NB4 (cell line): ENCODE measurements around the gene TNRC18.

Experiments used
- DNase-seq: peaks from one replicate; pipeline ENCODE4 v3.0.0; 2010; ENCODE audit warnings: low read depth
- H3K4me3 ChIP-seq: one replicate; pipeline ENCODE4 v1.5.1; 2011; ENCODE audit warnings: mild to moderate bottlenecking, low read depth, low read length, moderate library complexity
- CTCF ChIP-seq: IDR thresholded peaks from one replicate; pipeline ENCODE4 v1.5.1; 2012; ENCODE audit warnings: low read depth, low read length
- MAX ChIP-seq: IDR thresholded peaks from 2 replicates; pipeline ENCODE4 v1.6.1; 2011; ENCODE audit warnings: low read depth, low read length
- MYC ChIP-seq: IDR thresholded peaks from 2 replicates; pipeline ENCODE4 v1.6.1; 2011; ENCODE audit warnings: low read depth, low read length
- POLR2A ChIP-seq: IDR thresholded peaks from 2 replicates; pipeline ENCODE4 v1.6.1; 2011; ENCODE audit warnings: mild to moderate bottlenecking; ENCODE audit not compliant: insufficient read length; ENCODE audit errors: extremely low read depth

The TNRC18 gene

GRCh38 chr7:5334671-5335070 lies 89.0 kb downstream of the TNRC18 start:
- no peak for DNase-seq
- TF ChIP-seq POLR2A (no peak), MAX (no peak), CTCF (no peak), MYC (no peak)

GRCh38 chr7:5333121-5334045 lies 90.3 kb downstream of the TNRC18 start:
- no peak for TF ChIP-seq POLR2A
- TF ChIP-seq MAX: no peak
- TF ChIP-seq MYC: no peak
- no peak for TF ChIP-seq CTCF
- H3K4me3 ChIP-seq: no peak overlapping the region
- DNase-seq: no peak

More at GRCh38 chr7:5334671-5335070, 89.0 kb downstream of the TNRC18 start:
- no peak overlapping the region for H3K4me3 ChIP-seq

- no peak for DNase-seq
- peak; percentile 12 for TF ChIP-seq POLR2A
- no peak for TF ChIP-seq MAX
- TF ChIP-seq CTCF: no peak
- TF ChIP-seq MYC: no peak
- H3K4me3 ChIP-seq: no peak overlapping the region
Observed at GRCh38 chr7:5332579-5332978, 91.1 kb downstream of the TNRC18 start.

GRCh38 chr7:5330288-5330687 lies 93.3 kb downstream of the TNRC18 start:
- H3K4me3 ChIP-seq: no peak overlapping the region
- no peak for DNase-seq
- TF ChIP-seq MAX (no peak), CTCF (no peak), MYC (no peak)

GRCh38 chr7:5324961-5325360 lies 98.7 kb downstream of the TNRC18 start:
- DNase-seq: no peak
- no peak overlapping the region for H3K4me3 ChIP-seq
- TF ChIP-seq MAX (no peak), CTCF (no peak), MYC (no peak), POLR2A (no peak)
